Chondrocyte (in vitro differentiated cells): ENCODE data around the gene TLCD3B. TPM values are rescaled to one million over a fixed set of nuclear protein-coding genes. Genes with fewer than 3 reads are reported as not detected.

ENCODE experiments used
- DNase-seq: peaks from one replicate; pipeline ENCODE4 v3.0.0; 2021; ENCODE audit warnings: mixed read lengths, low spot score
- H3K27ac Mint-ChIP-seq: one replicate; pipeline ENCODE4 v1.8.0; 2021; ENCODE audit warnings: mild to moderate bottlenecking, moderate library complexity, mixed read lengths; ENCODE audit not compliant: unreplicated experiment
- H3K27me3 Mint-ChIP-seq: 2 replicates; pipeline ENCODE4 v1.8.0; 2021; ENCODE audit warnings: low read depth, mixed read lengths
- H3K36me3 Mint-ChIP-seq: 2 replicates; pipeline ENCODE4 v1.8.0; 2021; ENCODE audit warnings: low read depth, mixed read lengths
- H3K4me1 Mint-ChIP-seq: 2 replicates; pipeline ENCODE4 v1.8.0; 2021; ENCODE audit warnings: low read depth, mild to moderate bottlenecking, mixed read lengths
- H3K4me3 Mint-ChIP-seq: one replicate; pipeline ENCODE4 v1.8.0; 2021; ENCODE audit warnings: mild to moderate bottlenecking, moderate library complexity, mixed read lengths; ENCODE audit not compliant: unreplicated experiment
- H3K9me3 Mint-ChIP-seq: 2 replicates; pipeline ENCODE4 v1.8.0; 2021; ENCODE audit warnings: low read depth, mixed read lengths
- CTCF ChIP-seq: fragments of 200-600 bp; sonication (generic); IDR thresholded peaks from 2 replicates; pipeline ENCODE4 v1.5.0; 2021; ENCODE audit warnings: antibody characterized with exemption, mild to moderate bottlenecking, moderate library complexity
- long read RNA-seq: library from polyadenylated mRNA; stranded (forward); transcript quantifications from one replicate; pipeline ENCODE4 v2.0.0, GENCODE V29; 2021
- total RNA-seq: library from RNA; stranded (reverse); gene quantifications from 3 replicates; pipeline ENCODE4 v1.2.1, GENCODE V29; 2021

Gene TLCD3B
- 0.28 to 0.77 TPM (median 0.44 TPM) in 3 replicates for total RNA-seq
- long read RNA-seq = 0 reads

GRCh38 chr16:30030841-30031413, at the start of gene TLCD3B:
TSS of gene TLCD3B (minus strand) at chr16:30031271. CDS start at chr16:30030527, 744 bp downstream.
- H3K4me1 Mint-ChIP-seq = peaks cover 3% of the 10 kb centered on the region
- TF ChIP-seq CTCF = peak; percentile 13
- H3K27me3 Mint-ChIP-seq = peaks cover 47% of the 10 kb centered on the region
- H3K9me3 Mint-ChIP-seq = no peaks in the 10 kb centered on the region
- no peaks in the 10 kb centered on the region for H3K36me3 Mint-ChIP-seq
- H3K4me3 Mint-ChIP-seq = peak within 1 kb of the TSS; percentile 40
- H3K27ac Mint-ChIP-seq = no peak within 1 kb of the TSS
- DNase-seq = no peak

GRCh38 chr16:30079480-30079879, 48.4 kb upstream of the TLCD3B start:
- no peak for DNase-seq
- Mint-ChIP-seq H3K4me3 (no peak overlapping the region), H3K36me3 (peaks cover 22% of the 10 kb centered on the region), H3K4me1 (peaks cover 33% of the 10 kb centered on the region), H3K27ac (no peak overlapping the region), H3K9me3 (no peaks in the 10 kb centered on the region), H3K27me3 (no peaks in the 10 kb centered on the region)
- no peak for TF ChIP-seq CTCF

GRCh38 chr16:30078744-30079143, 47.7 kb upstream of the TLCD3B start:
- no peak overlapping the region for H3K27ac Mint-ChIP-seq
- H3K4me1 Mint-ChIP-seq = peaks cover 35% of the 10 kb centered on the region

GRCh38 chr16:30077656-30078055, 46.6 kb upstream of the TLCD3B start:
- Mint-ChIP-seq H3K27ac (peak overlapping the region; percentile 77), H3K27me3 (no peaks in the 10 kb centered on the region), H3K36me3 (peaks cover 16% of the 10 kb centered on the region), H3K4me3 (peak overlapping the region; percentile 83), H3K9me3 (no peaks in the 10 kb centered on the region), H3K4me1 (peaks cover 36% of the 10 kb centered on the region)
- TF ChIP-seq CTCF = no peak
- DNase-seq = no peak

More at GRCh38 chr16:30078744-30079143, 47.7 kb upstream of the TLCD3B start:
- no peak for DNase-seq
- Mint-ChIP-seq H3K4me3 (no peak overlapping the region), H3K27me3 (no peaks in the 10 kb centered on the region), H3K9me3 (no peaks in the 10 kb centered on the region), H3K36me3 (peaks cover 23% of the 10 kb centered on the region)
- TF ChIP-seq CTCF = no peak

- TF ChIP-seq CTCF = no peak
- peak overlapping the region; percentile 82 for H3K27ac Mint-ChIP-seq
- peaks cover 39% of the 10 kb centered on the region for H3K4me1 Mint-ChIP-seq
- H3K27me3 Mint-ChIP-seq = no peaks in the 10 kb centered on the region
- no peaks in the 10 kb centered on the region for H3K9me3 Mint-ChIP-seq
- H3K36me3 Mint-ChIP-seq = peaks cover 15% of the 10 kb centered on the region
- H3K4me3 Mint-ChIP-seq = peak overlapping the region; percentile 83
- no peak for DNase-seq
Observed at GRCh38 chr16:30076276-30076791, 45.3 kb upstream of the TLCD3B start.
